Putamen (tissue), 1 donor: Measurements from ENCODE around the gene FAM186B.

Source experiments
- DNase-seq: peaks from one replicate; pipeline ENCODE4 v3.0.0-alpha.2; 2016; ENCODE audit warnings: low spot score

Gene FAM186B

DNA sequence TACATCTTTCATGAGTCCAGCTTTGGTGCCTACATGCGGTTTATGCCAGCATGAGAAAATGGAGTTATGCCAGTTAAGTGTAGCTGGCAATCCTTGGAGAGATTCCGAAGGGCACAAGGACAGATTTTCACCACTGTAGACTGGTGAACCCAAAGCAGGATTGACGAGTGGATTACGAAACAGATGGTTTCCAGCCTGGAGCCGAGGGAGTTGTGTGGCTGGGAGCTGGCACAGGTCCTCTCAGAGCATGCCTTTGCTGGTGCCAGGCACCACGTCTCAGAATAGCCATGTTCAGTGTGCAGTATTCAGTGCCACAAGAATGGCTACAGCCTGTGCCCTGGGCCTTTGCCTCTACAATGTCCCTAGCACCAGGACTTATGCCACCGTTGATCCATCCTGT lies 53.4 kb downstream of the FAM186B start:
- DNase-seq, result no peak

- DNase-seq, result no peak
These were observed 54.7 kb downstream of the FAM186B start for GRCh38 chr12:49550693-49551252.

DNA sequence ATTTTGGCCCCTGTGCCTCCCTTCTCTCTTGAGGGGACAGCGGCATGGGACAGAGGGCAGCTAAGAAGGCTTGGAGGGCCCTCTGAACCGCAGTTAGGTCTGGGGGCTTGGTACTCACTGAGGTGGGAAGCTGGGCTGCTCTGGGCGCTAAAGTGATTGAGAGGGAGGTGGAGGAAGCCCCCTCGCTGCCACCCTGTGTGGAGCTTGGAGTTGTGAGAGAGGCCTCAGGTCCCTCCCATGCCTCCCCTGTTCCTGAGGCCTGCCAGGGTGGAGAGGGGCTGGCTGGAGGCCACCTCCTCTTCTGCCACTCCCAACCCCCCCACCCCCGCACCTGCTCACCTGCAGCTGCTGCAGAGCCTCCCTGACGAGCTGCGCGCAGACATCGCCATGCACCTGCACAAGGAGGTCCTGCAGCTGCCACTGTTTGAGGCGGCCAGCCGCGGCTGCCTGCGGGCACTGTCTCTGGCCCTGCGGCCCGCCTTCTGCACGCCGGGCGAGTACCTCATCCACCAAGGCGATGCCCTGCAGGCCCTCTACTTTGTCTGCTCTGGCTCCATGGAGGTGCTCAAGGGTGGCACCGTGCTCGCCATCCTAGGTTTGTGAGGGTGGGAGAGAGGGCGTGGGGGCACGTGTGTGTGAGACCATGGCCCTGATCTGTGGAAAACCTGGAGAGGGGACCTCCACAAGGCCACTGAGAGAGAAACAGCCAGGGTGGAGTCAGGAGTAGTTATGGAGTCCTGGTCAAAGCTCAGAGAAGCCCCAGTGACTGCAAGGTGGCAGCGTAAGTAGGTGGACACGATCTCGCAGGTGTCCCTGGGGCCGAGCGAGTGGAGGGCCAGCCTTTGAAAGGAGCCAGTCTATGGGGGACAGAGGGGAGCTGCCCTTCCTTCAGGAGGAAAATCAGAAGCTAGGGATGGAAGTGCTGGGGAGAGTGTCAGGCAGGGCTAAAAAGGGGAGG lies 55.4 kb downstream of the FAM186B start:
- no peak for DNase-seq

DNA sequence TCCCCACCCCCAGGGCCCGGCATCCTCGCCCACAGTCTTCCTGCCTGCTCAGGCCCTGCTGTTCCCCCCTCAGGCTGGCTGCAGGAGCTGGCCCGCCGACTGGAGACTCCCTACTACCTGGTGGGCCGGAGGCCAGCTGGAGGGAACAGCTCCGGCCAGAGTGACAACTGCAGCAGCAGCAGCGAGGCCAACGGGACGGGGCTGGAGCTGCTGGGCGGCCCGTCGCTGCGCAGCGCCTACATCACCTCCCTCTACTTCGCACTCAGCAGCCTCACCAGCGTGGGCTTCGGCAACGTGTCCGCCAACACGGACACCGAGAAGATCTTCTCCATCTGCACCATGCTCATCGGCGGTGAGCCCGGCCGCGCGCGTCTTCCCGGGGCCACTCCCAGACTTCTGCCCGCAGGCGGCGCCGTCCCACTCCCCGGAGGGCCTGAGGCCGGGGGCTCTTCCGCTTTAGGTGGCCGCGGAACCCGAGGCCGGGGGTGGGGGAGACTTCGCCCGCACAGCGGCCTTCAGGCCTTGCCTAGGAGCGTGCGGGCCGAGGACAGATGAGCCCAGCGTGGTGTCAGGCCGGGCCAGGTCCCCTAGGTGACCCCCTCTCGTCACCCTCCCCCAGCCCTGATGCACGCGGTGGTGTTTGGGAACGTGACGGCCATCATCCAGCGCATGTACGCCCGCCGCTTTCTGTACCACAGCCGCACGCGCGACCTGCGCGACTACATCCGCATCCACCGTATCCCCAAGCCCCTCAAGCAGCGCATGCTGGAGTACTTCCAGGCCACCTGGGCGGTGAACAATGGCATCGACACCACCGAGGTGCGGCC lies 56.4 kb downstream of the FAM186B start:
- no peak for DNase-seq

DNA sequence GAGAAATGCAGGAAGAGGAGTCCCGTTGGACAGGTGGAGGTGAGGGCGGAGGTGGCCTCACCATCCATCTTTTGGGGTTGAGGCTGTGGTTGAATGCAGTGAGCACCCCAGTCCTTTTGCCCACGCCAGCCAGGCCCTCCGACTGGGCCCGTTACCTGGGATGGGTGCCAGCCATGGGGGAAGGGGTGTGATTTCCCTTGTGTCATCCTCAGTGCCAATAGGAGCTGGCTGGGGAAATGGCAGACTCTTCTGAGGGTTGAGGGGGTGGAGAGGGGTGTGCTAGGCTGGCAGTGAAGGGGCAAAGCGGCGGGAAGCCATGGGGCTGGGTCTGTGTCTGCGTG lies 57.0 kb downstream of the FAM186B start:
- DNase-seq, result no peak

GRCh38 chr12:49547090-49547690 lies 58.2 kb downstream of the FAM186B start:
- no peak for DNase-seq

GRCh38 chr12:49546481-49546880 lies 59.0 kb downstream of the FAM186B start:
- DNase-seq, result no peak

GRCh38 chr12:49545815-49546214 lies 59.6 kb downstream of the FAM186B start:
- no peak for DNase-seq

GRCh38 chr12:49543914-49544815 lies 61.3 kb downstream of the FAM186B start:
- DNase-seq, result no peak

DNA sequence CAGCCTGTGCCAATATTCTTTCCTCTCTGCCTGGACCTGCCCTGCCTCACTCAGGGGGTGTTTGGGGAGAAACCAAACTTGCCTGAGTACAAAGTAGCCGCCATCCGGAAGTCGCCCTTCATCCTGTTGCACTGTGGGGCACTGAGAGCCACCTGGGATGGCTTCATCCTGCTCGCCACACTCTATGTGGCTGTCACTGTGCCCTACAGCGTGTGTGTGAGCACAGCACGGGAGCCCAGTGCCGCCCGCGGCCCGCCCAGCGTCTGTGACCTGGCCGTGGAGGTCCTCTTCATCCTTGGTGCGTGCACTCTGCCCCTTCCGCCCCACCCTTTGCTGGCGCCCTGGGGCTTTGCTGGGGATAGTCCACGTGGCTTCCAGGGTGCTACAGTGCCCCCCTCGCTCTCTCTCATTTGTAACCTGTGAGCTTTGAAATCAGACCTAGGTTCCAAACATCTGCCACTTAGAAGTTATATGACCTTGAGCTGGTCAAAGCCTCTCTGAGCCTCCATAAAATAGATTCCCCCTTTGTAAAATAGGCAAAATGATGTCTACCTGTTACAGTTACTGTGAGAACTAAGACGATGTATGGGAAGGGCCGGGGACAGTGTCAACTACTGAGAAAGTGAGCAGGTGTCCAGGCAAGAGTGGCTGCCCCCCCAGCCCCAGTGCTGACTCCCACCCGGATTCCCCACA lies 62.1 kb downstream of the FAM186B start:
- DNase-seq, result no peak

- DNase-seq, result no peak
These were observed 62.8 kb downstream of the FAM186B start for GRCh38 chr12:49542592-49543160.

DNA sequence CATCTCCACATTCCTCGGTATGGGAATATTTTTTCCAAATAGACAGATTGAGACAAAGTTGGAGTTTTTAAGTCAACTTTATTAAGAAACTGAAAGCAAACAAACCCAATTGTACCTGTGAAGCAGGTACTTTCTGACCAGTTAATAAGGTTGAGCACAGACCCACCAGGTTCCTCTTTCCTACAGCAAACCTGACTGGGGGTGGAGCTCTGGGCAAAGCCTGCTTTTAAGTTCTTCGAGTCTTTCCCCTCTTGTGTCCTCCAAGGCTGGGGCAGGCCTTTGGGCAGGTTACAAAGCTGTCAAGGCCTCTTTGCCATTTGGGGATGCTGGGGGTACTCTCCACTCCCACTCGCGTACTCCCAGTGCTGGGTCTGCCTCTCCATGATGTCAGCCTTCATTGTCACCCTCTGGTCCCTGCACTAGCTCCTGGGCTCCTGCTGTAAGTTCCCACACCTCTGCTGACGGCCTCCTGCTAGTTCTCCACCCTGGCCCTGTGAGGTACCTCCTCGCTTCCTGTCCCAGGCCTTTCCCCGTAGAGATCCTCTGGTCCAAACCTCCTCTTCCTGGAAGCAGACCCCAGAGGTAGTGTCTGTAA lies 63.4 kb downstream of the FAM186B start:
- no peak for DNase-seq

- no peak for DNase-seq
These were observed 64.1 kb downstream of the FAM186B start for GRCh38 chr12:49541140-49541861.

DNA sequence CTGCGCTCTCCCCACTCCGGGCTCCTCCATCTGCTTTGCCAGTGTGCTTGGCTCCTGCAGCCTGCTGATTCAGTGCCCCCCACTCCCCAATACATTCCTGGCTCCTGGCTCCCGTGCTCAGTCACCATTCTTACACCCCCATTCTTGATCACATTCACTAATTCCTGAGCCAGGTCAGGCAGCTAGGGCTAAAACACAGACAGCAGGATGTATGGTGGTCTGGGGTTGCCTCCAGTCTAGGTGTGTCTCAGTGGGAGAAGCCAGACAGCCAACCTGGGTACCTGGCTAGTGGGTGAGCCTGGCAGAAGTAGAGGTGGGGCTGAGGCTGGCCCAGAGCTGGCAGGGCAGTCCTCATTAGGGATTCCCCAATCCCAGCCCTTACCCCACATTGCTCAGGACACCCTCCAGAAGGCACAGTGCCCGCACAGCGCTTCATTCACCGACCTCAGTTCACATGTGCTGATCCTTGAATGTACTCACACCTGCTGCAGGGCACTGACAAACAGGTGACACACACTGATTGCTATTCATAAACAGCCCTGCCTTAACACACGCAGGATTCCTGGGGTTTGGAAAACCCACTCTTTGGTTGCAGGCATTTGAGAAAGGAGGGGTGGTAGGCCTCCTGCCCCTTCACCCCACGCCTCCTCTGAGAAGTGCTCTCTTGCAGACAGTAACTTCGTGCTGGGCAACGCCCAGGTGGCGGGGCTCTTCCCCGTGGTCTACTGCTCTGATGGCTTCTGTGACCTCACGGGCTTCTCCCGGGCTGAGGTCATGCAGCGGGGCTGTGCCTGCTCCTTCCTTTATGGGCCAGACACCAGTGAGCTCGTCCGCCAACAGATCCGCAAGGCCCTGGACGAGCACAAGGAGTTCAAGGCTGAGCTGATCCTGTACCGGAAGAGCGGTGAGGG lies 65.0 kb downstream of the FAM186B start:
- DNase-seq, result no peak

- no peak for DNase-seq
These were observed 65.8 kb downstream of the FAM186B start for GRCh38 chr12:49539406-49540228.

DNA sequence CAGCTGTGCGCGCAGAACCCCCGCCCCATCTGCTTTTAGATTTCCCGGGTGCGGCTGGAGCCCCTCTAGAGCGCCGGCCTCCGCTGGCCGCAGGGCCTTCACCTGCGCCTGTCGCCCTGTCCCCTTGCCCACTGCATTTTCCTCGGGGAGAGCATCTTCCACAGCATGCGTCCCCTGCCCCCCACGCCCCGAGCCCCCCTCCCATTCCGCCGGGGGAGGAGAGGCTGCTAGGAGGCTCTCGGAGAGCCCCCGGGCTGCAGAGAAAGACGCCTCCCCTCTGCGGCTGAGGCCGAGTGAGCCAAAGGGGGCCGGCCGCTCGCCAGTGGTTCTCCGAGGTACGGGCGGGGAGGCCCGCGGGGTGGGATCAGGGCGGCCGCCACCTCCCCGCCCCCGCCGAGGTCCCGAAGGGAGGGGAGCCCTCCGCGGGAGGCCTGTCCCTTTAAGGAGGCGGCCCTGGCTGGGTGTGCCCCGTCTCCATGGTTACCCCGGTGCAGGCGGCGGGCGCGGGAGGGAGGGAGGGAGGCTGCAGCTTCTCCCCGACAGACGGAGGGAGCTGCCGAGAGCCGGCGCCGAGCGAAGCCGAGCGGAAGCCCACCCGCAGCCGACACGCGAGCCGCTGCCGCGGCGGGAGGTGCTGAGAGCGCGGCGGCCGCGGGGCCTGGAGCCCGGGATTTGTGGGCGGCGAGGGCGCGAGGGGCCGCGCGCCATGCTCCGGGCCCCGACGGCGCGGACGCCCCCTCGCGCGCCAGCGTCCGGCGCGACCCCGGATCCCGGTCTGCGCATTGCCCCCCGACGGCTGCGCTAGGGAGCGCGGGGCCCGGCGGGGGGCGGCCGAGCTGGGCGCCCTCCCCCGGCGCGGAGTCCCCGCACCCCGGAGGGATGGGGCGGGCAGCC lies 66.7 kb downstream of the FAM186B start, which contains the start of gene KCNH3:
Gene KCNH3 (plus strand): TSS at position 521 of the 894 bp plus-strand sequence. CDS start 387 bp downstream, outside the sequence.
- DNase-seq, result peak; percentile 77
